Gastrocnemius medialis (tissue), 4 donors: ENCODE measurements around the gene EYS.

Source experiments
- POLR2A ChIP-seq, 2 donors: fragments of 450-650 bp; IDR thresholded peaks; one replicate each; pipeline ENCODE4 v1.6.1; 2017; ENCODE audit warnings: antibody characterized with exemption in 2 of 2, mild to moderate bottlenecking in 2 of 2, moderate library complexity in 2 of 2
- TF ChIP-seq, protein P1 (sequence below), 5 experiments: fragments of 450-650 bp in 3 of 5; fragments of 200-600 bp in 2 of 5; sonication (generic) in 2 of 5; IDR thresholded peaks in 4 of 5; conservative IDR thresholded peaks in 1 of 5; 1 replicate in 4 of 5; 2 replicates in 1 of 5; pipeline ENCODE4 v1.5.1; 2016 to 2019; ENCODE audit warnings: antibody characterized with exemption in 5 of 5, mild to moderate bottlenecking in 3 of 5, moderate library complexity in 3 of 5

DNA sequence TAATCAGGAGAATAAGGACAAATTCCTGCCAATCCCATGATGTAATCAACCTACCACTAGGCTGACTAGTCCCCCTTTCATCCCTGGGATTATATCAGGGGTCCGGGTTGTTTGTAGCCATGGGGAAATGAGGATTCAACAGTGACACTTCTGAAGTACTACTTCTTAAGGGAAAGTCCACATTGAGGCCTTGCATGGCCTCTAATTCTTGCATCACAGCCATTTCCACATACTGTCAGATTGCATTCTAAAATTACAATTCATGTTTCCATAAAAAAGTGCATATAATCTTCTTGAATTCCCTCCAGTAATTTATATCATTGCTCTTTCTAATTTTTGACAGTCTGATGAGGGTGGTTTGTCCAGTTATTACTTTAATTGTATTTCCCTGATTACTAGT is 1887.2 kb downstream of the EYS start:
- TF ChIP-seq, protein P1, sequence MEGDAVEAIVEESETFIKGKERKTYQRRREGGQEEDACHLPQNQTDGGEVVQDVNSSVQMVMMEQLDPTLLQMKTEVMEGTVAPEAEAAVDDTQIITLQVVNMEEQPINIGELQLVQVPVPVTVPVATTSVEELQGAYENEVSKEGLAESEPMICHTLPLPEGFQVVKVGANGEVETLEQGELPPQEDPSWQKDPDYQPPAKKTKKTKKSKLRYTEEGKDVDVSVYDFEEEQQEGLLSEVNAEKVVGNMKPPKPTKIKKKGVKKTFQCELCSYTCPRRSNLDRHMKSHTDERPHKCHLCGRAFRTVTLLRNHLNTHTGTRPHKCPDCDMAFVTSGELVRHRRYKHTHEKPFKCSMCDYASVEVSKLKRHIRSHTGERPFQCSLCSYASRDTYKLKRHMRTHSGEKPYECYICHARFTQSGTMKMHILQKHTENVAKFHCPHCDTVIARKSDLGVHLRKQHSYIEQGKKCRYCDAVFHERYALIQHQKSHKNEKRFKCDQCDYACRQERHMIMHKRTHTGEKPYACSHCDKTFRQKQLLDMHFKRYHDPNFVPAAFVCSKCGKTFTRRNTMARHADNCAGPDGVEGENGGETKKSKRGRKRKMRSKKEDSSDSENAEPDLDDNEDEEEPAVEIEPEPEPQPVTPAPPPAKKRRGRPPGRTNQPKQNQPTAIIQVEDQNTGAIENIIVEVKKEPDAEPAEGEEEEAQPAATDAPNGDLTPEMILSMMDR (IDR thresholded peaks at IDR 0.05 in 4 of 5, conservative IDR thresholded peaks at IDR 0.05 in 1 of 5): no peak
- no peak for TF ChIP-seq POLR2A (IDR thresholded peaks at IDR 0.05)
